H1 (cell line): ENCODE results near the gene FAM25C. TPM values are rescaled to one million over a fixed set of nuclear protein-coding genes. Genes with fewer than 3 reads are reported as not detected.
A peak's percentile ranks its signal among the peaks of the same experiment; 100 is the strongest.
"Not testable (repeated sequence)": the region's sequence is repeated elsewhere in the genome, so short reads cannot be mapped to it uniquely, and the experiment has no call there.

ENCODE experiments used
- CTCF ChIA-PET: fragments of 300-600 bp; sonication (Branson Sonifier 250); formaldehyde crosslinking; loops from one replicate; lab custom pipeline; 2021; ENCODE audit not compliant: partially characterized antibody; lab: Charles Lee
- POLR2A ChIA-PET: fragments of 300-600 bp; sonication (Branson Sonifier 250); formaldehyde crosslinking; loops from one replicate; lab custom pipeline; 2021; ENCODE audit warnings: inconsistent platforms; ENCODE audit not compliant: partially characterized antibody; lab: Charles Lee
- DNase-seq, 2 experiments: peaks; one replicate each; pipeline versions ENCODE4 v3.0.0 to v3.0.0-alpha.2; 2010 to 2022; ENCODE audit warnings: low spot score in 2 of 2, low read depth in 1 of 2, mixed read lengths in 1 of 2
- FAIRE-seq: peaks from 2 replicates; lab custom pipeline; 2011; peaks lifted over from hg19 to GRCh38; lab: Jason Lieb, UNC
- H2AFZ ChIP-seq: 2 replicates; pipeline ENCODE4 v1.8.1; 2012; ENCODE audit warnings: low read length, inconsistent platforms
- H2AK5ac ChIP-seq: 2 replicates; pipeline ENCODE4 v1.6.1; 2013; ENCODE audit warnings: low read depth, low read length
- H2BK120ac ChIP-seq: replicated peaks from 2 replicates; pipeline ENCODE3; 2013; ENCODE audit warnings: low read depth, low read length, inconsistent platforms
- H2BK12ac ChIP-seq: 2 replicates; pipeline ENCODE4 v1.6.1; 2013; ENCODE audit warnings: low read depth, low read length
- H2BK15ac ChIP-seq: 2 replicates; pipeline ENCODE4 v1.6.1; 2013; ENCODE audit warnings: low read length
- H2BK20ac ChIP-seq: 2 replicates; pipeline ENCODE4 v1.6.1; 2013; ENCODE audit warnings: low read length
- H2BK5ac ChIP-seq: 2 replicates; pipeline ENCODE4 v1.6.1; 2013; ENCODE audit warnings: low read depth, low read length
- H3K14ac ChIP-seq: 2 replicates; pipeline ENCODE4 v1.6.1; 2013; ENCODE audit warnings: inconsistent platforms; ENCODE audit not compliant: insufficient read length
- H3K18ac ChIP-seq: 2 replicates; pipeline ENCODE4 v1.6.1; 2013; ENCODE audit warnings: low read length; ENCODE audit errors: extremely low read depth
- H3K23ac ChIP-seq: 2 replicates; pipeline ENCODE4 v1.6.1; 2013; ENCODE audit warnings: inconsistent platforms; ENCODE audit not compliant: insufficient read length
- H3K23me2 ChIP-seq: 2 replicates; pipeline ENCODE4 v1.6.1; 2013; ENCODE audit warnings: low read depth, low read length
- H3K27ac ChIP-seq: 2 replicates; pipeline ENCODE4 v1.6.1; 2011; ENCODE audit warnings: low read depth, low read length, inconsistent platforms
- H3K27me3 ChIP-seq, 4 experiments: replicated peaks in 1 of 4; 1 replicate in 1 of 4; 2 replicates in 3 of 4; pipeline versions ENCODE4 v1.6.1 to v1.8.1; 2011 to 2013; ENCODE audit warnings: low read length in 3 of 4, mild to moderate bottlenecking in 3 of 4, inconsistent platforms in 2 of 4, mixed read lengths in 2 of 4, moderate library complexity in 1 of 4; ENCODE audit not compliant: control insufficient read depth in 3 of 4, insufficient read depth in 3 of 4; ENCODE audit errors: extremely low read depth in 1 of 4
- H3K36me3 ChIP-seq, 4 experiments: 2 replicates each; pipeline versions ENCODE4 v1.6.1 to v1.8.1; 2011 to 2013; ENCODE audit warnings: mild to moderate bottlenecking in 4 of 4, low read length in 3 of 4, moderate library complexity in 2 of 4, control low read depth in 1 of 4, inconsistent platforms in 1 of 4; ENCODE audit not compliant: insufficient read depth in 4 of 4, control insufficient read depth in 2 of 4
- H3K4ac ChIP-seq: replicated peaks from 2 replicates; pipeline ENCODE3; 2013; ENCODE audit warnings: low read length, low read depth, mixed read lengths, inconsistent platforms; ENCODE audit not compliant: insufficient read length
- H3K4me1 ChIP-seq, 4 experiments: replicated peaks in 1 of 4; 1 replicate in 1 of 4; 2 replicates in 3 of 4; pipeline versions ENCODE4 v1.6.1 to v1.8.1; 2011 to 2013; ENCODE audit warnings: low read length in 3 of 4, inconsistent platforms in 2 of 4, mixed read lengths in 1 of 4; ENCODE audit not compliant: insufficient read depth in 4 of 4, control insufficient read depth in 3 of 4
- H3K4me2 ChIP-seq, 2 experiments: 2 replicates each; pipeline versions ENCODE4 v1.6.1 to v1.8.1; 2011 to 2013; ENCODE audit warnings: low read depth in 2 of 2, low read length in 2 of 2, control low read depth in 1 of 2, inconsistent platforms in 1 of 2, mild to moderate bottlenecking in 1 of 2; ENCODE audit not compliant: insufficient read depth in 1 of 2
- H3K4me3 ChIP-seq, 4 experiments: fragments of 200-600, 300-600 bp in 1 of 4; sonication (generic), shearing (Covaris generic), sonication (Bioruptor Twin) in 1 of 4; 2 replicates each; pipeline versions ENCODE4 v1.5.1 to v1.8.1; 2011 to 2016; ENCODE audit warnings: low read length in 4 of 4, low read depth in 3 of 4, control low read depth in 2 of 4, inconsistent platforms in 2 of 4, mild to moderate bottlenecking in 2 of 4, mixed read lengths in 1 of 4, moderate library complexity in 1 of 4; ENCODE audit not compliant: insufficient read depth in 2 of 4; ENCODE audit errors: extremely low read depth in 1 of 4
- H3K56ac ChIP-seq: replicated peaks from 2 replicates; pipeline ENCODE3; 2013; ENCODE audit warnings: low read depth, mild to moderate bottlenecking, mixed read lengths, low read length, inconsistent platforms; ENCODE audit not compliant: insufficient read length
- H3K79me1 ChIP-seq: 2 replicates; pipeline ENCODE4 v1.6.1; 2013; ENCODE audit warnings: low read depth, low read length, control low read depth
- H3K79me2 ChIP-seq, 2 experiments: 2 replicates each; pipeline versions ENCODE4 v1.6.1 to v1.8.1; 2012 to 2013; ENCODE audit warnings: low read length in 2 of 2, mild to moderate bottlenecking in 2 of 2, inconsistent platforms in 1 of 2; ENCODE audit not compliant: insufficient read depth in 2 of 2, control insufficient read depth in 1 of 2
- H3K9ac ChIP-seq, 4 experiments: replicated peaks in 1 of 4; 1 replicate in 1 of 4; 2 replicates in 3 of 4; pipeline versions ENCODE4 v1.6.1 to v1.8.1; 2011 to 2013; ENCODE audit warnings: low read depth in 3 of 4, low read length in 3 of 4, control low read depth in 2 of 4, mild to moderate bottlenecking in 2 of 4, moderate library complexity in 2 of 4, inconsistent platforms in 1 of 4; ENCODE audit errors: extremely low read depth in 1 of 4
- H3K9me3 ChIP-seq, 2 experiments: 2 replicates each; pipeline versions ENCODE4 v1.6.1 to v1.8.1; 2012 to 2013; ENCODE audit warnings: mild to moderate bottlenecking in 2 of 2, moderate library complexity in 2 of 2, control low read depth in 1 of 2, inconsistent platforms in 1 of 2, low read depth in 1 of 2, low read length in 1 of 2, mixed read lengths in 1 of 2; ENCODE audit not compliant: insufficient read depth in 2 of 2
- H4K20me1 ChIP-seq, 2 experiments: replicated peaks in 1 of 2; 2 replicates each; pipeline versions ENCODE3 to v1.8.1; 2011 to 2013; ENCODE audit warnings: inconsistent platforms in 2 of 2, low read length in 2 of 2, mild to moderate bottlenecking in 1 of 2; ENCODE audit not compliant: insufficient read depth in 2 of 2, control insufficient read depth in 1 of 2
- H4K5ac ChIP-seq: 2 replicates; pipeline ENCODE4 v1.6.1; 2013; ENCODE audit warnings: low read length, low read depth, mixed read lengths, inconsistent platforms; ENCODE audit not compliant: insufficient read length
- H4K8ac ChIP-seq: 2 replicates; pipeline ENCODE4 v1.8.0; 2013; ENCODE audit warnings: mild to moderate bottlenecking, moderate library complexity, low read length, inconsistent platforms; ENCODE audit not compliant: insufficient read depth; ENCODE audit errors: extremely low read depth
- H4K91ac ChIP-seq: replicated peaks from 2 replicates; pipeline ENCODE3; 2013; ENCODE audit warnings: low read length, mixed read lengths, inconsistent platforms; ENCODE audit not compliant: insufficient read length
- WGBS, 2 experiments: shearing (Covaris generic) in 1 of 2; methylation state at CpG; one replicate each; pipeline versions ENCODE4 v1.1.6 to v1.1.7; 2013 to 2015; ENCODE audit warnings: low lambda C conversion rate in 2 of 2, mixed read lengths in 2 of 2, inconsistent platforms in 1 of 2, low coverage in 1 of 2, missing lambda C conversion rate in 1 of 2; ENCODE audit not compliant: insufficient replicate concordance in 2 of 2, insufficient coverage in 1 of 2, insufficient read length in 1 of 2; ENCODE audit errors: extremely low coverage in 1 of 2, missing lambda C conversion rate in 1 of 2; 5-methylcytosine and 5-hydroxymethylcytosine counted together
- polyA plus RNA-seq, 7 experiments: library from polyadenylated mRNA; depleted of rRNA in 3 of 7; stranded (reverse) in 5 of 7; unstranded in 2 of 7; fragments of >200 nt in 5 of 7; fragments of 200-250 nt in 2 of 7; gene quantifications; 1 replicate in 5 of 7; 2 replicates in 1 of 7; 4 replicates in 1 of 7; pipeline versions ENCODE4 v1.2.1 to v1.2.3, GENCODE V29; 2011 to 2013; ENCODE audit warnings: missing spikeins in 2 of 7, mixed read lengths in 2 of 7
- total RNA-seq: library from RNA; stranded (reverse); fragmentation: NEBNext Ultra II Directional; extraction: Animal tissue kit (Norgen Biotek cat#: 25700); gene quantifications from 2 replicates; pipeline ENCODE4 v1.2.1, GENCODE V29; 2021

The FAM25C gene
- total and polyA plus RNA-seq, 2 of the 8 experiments (the other 6 are each of a cell fraction or from before 2014, with no cell fraction given), result not detected

DNA sequence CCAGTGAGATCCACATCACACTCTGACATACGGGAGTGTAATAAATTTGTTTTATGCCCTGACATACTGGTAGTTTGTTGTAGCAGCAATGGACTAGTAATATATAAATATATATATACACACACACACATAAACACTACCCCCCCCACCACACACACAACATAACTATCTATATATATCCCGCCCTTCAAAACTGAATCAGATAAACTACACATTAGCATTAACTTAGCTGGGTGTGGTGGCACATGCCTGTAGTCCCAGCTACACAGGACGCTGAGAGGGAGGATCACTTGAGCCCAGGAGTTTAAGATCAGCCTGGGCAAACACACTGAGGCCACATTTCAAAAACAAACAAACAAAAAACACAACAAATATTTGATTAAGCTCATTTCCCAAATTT lies 45.0 kb upstream of the FAM25C start:
- H3K79me1 ChIP-seq, H3K18ac ChIP-seq, H3K79me2 ChIP-seq, H4K91ac ChIP-seq, H3K4me3 ChIP-seq, H2BK20ac ChIP-seq, H3K27me3 ChIP-seq, POLR2A ChIA-PET, H2AFZ ChIP-seq, H3K9me3 ChIP-seq, H2BK15ac ChIP-seq, H3K4me2 ChIP-seq, DNase-seq, H2BK120ac ChIP-seq, H3K4me1 ChIP-seq, H2AK5ac ChIP-seq, FAIRE-seq, H2BK5ac ChIP-seq, H3K27ac ChIP-seq, CTCF ChIA-PET, H4K5ac ChIP-seq, H4K20me1 ChIP-seq, H2BK12ac ChIP-seq, H3K9ac ChIP-seq, H4K8ac ChIP-seq, H3K4ac ChIP-seq, H3K23me2 ChIP-seq, H3K23ac ChIP-seq, H3K36me3 ChIP-seq, H3K14ac ChIP-seq, H3K56ac ChIP-seq: not testable (repeated sequence)
- WGBS, 2 experiments, result 89% methylated on average over 1 of the region's 3 CpGs; no CpG with 5 or more reads in 1 of the 2 experiments

DNA sequence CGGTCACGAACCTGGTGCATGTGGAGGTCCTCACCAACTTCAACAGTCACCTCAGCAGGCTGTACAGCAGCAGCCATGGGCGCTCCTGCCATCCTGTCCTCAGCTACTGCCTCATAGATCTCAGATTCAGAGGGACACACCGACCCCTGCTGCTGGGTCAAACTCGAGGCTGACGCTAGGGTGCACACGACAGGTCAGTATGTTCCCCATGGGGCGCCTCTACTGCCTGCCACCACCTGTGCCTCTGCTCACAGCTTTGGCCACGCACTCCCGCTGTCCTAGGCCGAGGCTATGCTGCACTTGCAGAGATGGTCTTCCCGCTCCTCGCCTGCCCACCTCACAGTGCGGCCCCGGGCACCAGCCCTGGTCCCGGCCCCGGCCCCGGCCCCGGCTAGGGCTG lies 31.8 kb upstream of the FAM25C start:
- H2BK12ac ChIP-seq, H3K4ac ChIP-seq, H3K9ac ChIP-seq, H3K23me2 ChIP-seq, H3K79me2 ChIP-seq, H4K20me1 ChIP-seq, H3K9me3 ChIP-seq, H4K8ac ChIP-seq, CTCF ChIA-PET, H3K79me1 ChIP-seq, H2BK15ac ChIP-seq, H3K23ac ChIP-seq, H2AFZ ChIP-seq, H2BK120ac ChIP-seq, H3K27ac ChIP-seq, H3K56ac ChIP-seq, H3K14ac ChIP-seq, H3K4me1 ChIP-seq, H3K4me2 ChIP-seq, H4K91ac ChIP-seq, POLR2A ChIA-PET, H2AK5ac ChIP-seq, H2BK20ac ChIP-seq, H2BK5ac ChIP-seq, FAIRE-seq, H3K4me3 ChIP-seq, H3K36me3 ChIP-seq, H3K27me3 ChIP-seq, H4K5ac ChIP-seq, H3K18ac ChIP-seq: not testable (repeated sequence)
- DNase-seq, result peak in 1 of 2 experiments; percentile 40
- no CpG with 5 or more reads among the region's 19 CpGs for WGBS, 2 experiments
